ENCODE results near the gene ADAM15. TPM values are rescaled to one million over a fixed set of nuclear protein-coding genes. Genes with fewer than 3 reads are reported as not detected.

The ADAM15 gene
- total RNA-seq, 2 donors from 2014 or later: 40.8 to 42.1 TPM

GRCh38 chr1:155070158-155070621 is 19.1 kb downstream of the ADAM15 start:
- peaks cover 19% of the 10 kb centered on the region for H3K4me1 Mint-ChIP-seq (ENCODE audit: low read depth)
- H3K27me3 Mint-ChIP-seq (ENCODE audit: low read depth): no peaks in the 10 kb centered on the region
- no peaks in the 10 kb centered on the region for H3K9me3 Mint-ChIP-seq
- H3K4me3 Mint-ChIP-seq: peak overlapping the region; percentile 28 to 62
- H3K27ac Mint-ChIP-seq: no peak overlapping the region
- ATAC-seq (replicated peaks in 1 of 2) (no peak), DNase-seq (no peak)
- H3K36me3 Mint-ChIP-seq (ENCODE audit: insufficient read depth in 2 of 2): peaks cover 0 to 1% of the 10 kb centered on the region in 2 donors

DNA sequence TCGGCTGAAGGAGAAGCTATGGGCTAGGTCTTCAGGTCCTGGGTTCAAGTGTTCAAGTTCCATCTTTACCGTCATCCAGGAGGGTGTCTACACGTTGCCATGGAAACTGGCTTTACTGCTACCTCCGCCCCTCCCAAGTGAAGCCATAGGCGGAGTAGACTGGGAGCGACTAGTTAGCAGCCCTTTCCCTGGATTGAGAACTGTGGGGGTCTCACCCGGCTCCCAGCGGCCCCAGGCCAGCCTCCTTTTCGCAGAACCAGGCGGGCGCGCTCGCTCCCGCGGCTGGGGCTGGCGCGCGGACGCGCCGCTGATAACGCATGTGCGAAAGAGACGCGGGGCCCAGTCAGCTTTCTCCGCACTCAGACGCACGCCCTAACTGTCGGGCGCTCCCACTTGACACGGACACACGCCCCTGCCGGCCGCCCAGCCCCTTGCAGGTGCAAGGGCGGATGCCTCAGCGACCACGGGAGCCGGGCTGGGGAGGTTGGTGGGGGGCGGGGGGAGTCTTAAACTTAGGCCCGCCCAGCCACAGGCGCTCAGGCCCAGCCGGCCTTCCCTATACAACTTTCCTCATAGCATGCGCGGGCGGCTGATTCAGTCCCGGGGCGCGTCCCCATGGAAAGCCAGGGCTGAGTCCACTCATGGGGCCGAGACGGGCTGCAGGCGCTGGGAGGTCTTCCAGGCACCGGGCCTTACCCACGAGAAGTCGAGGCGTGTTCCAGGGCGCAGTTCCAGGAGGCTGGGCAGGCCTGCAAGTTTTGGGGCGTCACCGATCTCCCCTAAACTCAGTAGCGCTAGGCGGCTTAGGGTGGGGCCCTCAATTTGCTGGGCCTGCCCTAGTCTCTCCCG is 19.8 kb downstream of the ADAM15 start:
- Mint-ChIP-seq H3K9me3 (no peaks in the 10 kb centered on the region), H3K27ac (no peak overlapping the region), H3K36me3 (ENCODE audit: insufficient read depth in 2 of 2) (peaks cover 0 to 1% of the 10 kb centered on the region in 2 donors), H3K4me1 (ENCODE audit: low read depth) (peaks cover 19% of the 10 kb centered on the region), H3K4me3 (peak overlapping the region; percentile 28 to 62), H3K27me3 (ENCODE audit: low read depth) (no peaks in the 10 kb centered on the region)
- ATAC-seq (replicated peaks in 1 of 2): peak; percentile 96 to 97
- DNase-seq: peak; percentile 80 to 88

GRCh38 chr1:155071701-155072100 is 20.6 kb downstream of the ADAM15 start:
- peak overlapping the region; percentile 28 to 45 for H3K4me3 Mint-ChIP-seq
- H3K9me3 Mint-ChIP-seq: no peaks in the 10 kb centered on the region
- DNase-seq (no peak), ATAC-seq (replicated peaks in 1 of 2) (no peak)
- H3K27me3 Mint-ChIP-seq (ENCODE audit: low read depth): no peaks in the 10 kb centered on the region
- H3K36me3 Mint-ChIP-seq (ENCODE audit: insufficient read depth in 2 of 2): peaks cover 0 to 1% of the 10 kb centered on the region in 2 donors
- H3K27ac Mint-ChIP-seq: no peak overlapping the region
- peaks cover 15% of the 10 kb centered on the region for H3K4me1 Mint-ChIP-seq (ENCODE audit: low read depth)

- Mint-ChIP-seq H3K9me3 (no peaks in the 10 kb centered on the region), H3K27me3 (ENCODE audit: low read depth) (no peaks in the 10 kb centered on the region), H3K27ac (no peak overlapping the region), H3K4me3 (no peak overlapping the region), H3K36me3 (ENCODE audit: insufficient read depth in 2 of 2) (peaks cover 0 to 1% of the 10 kb centered on the region in 2 donors), H3K4me1 (ENCODE audit: low read depth) (peaks cover 15% of the 10 kb centered on the region)
- DNase-seq: no peak
- no peak for ATAC-seq (replicated peaks in 1 of 2)
Measured at GRCh38 chr1:155072531-155073289, 21.6 kb downstream of the ADAM15 start.

GRCh38 chr1:155073377-155074242 is 22.5 kb downstream of the ADAM15 start:
- H3K4me3 Mint-ChIP-seq: no peak overlapping the region
- peaks cover 15% of the 10 kb centered on the region for H3K4me1 Mint-ChIP-seq (ENCODE audit: low read depth)
- H3K36me3 Mint-ChIP-seq (ENCODE audit: insufficient read depth in 2 of 2): peaks cover 0 to 1% of the 10 kb centered on the region in 2 donors
- H3K27me3 Mint-ChIP-seq (ENCODE audit: low read depth): no peaks in the 10 kb centered on the region
- no peaks in the 10 kb centered on the region for H3K9me3 Mint-ChIP-seq
- no peak overlapping the region for H3K27ac Mint-ChIP-seq
- DNase-seq (no peak), ATAC-seq (replicated peaks in 1 of 2) (peak; percentile 18 to 31)

- H3K27ac Mint-ChIP-seq: no peak overlapping the region
- no peak overlapping the region for H3K4me3 Mint-ChIP-seq
- peaks cover 9% of the 10 kb centered on the region for H3K27me3 Mint-ChIP-seq (ENCODE audit: low read depth)
- ATAC-seq (replicated peaks in 1 of 2): no peak
- no peaks in the 10 kb centered on the region for H3K36me3 Mint-ChIP-seq (ENCODE audit: insufficient read depth in 2 of 2)
- peaks cover 21% of the 10 kb centered on the region for H3K4me1 Mint-ChIP-seq (ENCODE audit: low read depth)
- no peak for DNase-seq
- H3K9me3 Mint-ChIP-seq: no peaks in the 10 kb centered on the region
Measured at GRCh38 chr1:155075535-155075934, 24.4 kb downstream of the ADAM15 start.

DNA sequence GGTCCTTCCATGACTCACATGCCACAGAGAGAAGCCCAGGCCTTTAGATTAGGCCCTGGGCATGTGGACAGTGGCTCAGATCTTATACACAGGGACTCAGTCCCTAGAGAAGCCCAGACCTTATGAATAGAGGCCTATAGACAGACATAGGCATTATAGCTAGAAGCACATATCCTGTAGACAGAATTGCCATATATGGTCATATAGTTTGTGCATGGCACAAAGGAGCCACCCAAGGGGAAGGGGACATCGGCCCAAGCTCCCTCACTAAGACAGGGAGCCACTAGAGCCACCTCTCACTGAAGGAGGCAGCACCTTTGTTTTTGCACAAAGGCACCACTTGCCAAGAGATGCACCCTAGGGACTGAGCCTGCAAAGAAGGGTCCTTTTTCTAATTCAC is 25.3 kb downstream of the ADAM15 start:
- DNase-seq (no peak), ATAC-seq (replicated peaks in 1 of 2) (no peak)
- Mint-ChIP-seq H3K27ac (no peak overlapping the region), H3K4me3 (no peak overlapping the region), H3K9me3 (no peaks in the 10 kb centered on the region), H3K36me3 (ENCODE audit: insufficient read depth in 2 of 2) (peaks cover 0 to under 1% of the 10 kb centered on the region in 2 donors), H3K4me1 (ENCODE audit: low read depth) (peaks cover 25% of the 10 kb centered on the region), H3K27me3 (ENCODE audit: low read depth) (peaks cover 13% of the 10 kb centered on the region)

DNA sequence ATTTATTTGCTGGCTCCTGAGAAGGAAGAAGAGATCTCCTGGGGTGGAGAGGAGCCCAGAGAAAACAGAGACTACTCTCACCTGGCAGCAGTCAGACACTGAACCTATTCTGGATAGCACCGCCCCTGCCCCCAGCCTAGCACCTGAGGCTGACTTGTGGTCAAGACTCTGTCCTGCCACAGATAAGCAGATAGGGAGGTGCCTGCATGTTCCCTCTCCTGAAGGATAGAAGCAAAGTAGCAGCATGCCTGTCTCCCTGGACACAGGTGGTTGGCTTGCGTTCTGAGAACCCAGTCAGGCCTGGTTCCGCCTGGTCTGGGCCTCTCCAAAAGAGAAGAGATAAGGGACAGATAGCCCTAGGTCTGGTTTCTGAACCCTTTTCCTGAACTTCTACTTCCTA is 26.2 kb downstream of the ADAM15 start:
- peaks cover 33% of the 10 kb centered on the region for H3K4me1 Mint-ChIP-seq (ENCODE audit: low read depth)
- H3K27me3 Mint-ChIP-seq (ENCODE audit: low read depth): peaks cover 23% of the 10 kb centered on the region
- no peak for ATAC-seq (replicated peaks in 1 of 2)
- H3K36me3 Mint-ChIP-seq (ENCODE audit: insufficient read depth in 2 of 2): peaks cover 0 to 2% of the 10 kb centered on the region in 2 donors
- no peak for DNase-seq
- H3K4me3 Mint-ChIP-seq: no peak overlapping the region
- no peak overlapping the region for H3K27ac Mint-ChIP-seq
- H3K9me3 Mint-ChIP-seq: no peaks in the 10 kb centered on the region

DNA sequence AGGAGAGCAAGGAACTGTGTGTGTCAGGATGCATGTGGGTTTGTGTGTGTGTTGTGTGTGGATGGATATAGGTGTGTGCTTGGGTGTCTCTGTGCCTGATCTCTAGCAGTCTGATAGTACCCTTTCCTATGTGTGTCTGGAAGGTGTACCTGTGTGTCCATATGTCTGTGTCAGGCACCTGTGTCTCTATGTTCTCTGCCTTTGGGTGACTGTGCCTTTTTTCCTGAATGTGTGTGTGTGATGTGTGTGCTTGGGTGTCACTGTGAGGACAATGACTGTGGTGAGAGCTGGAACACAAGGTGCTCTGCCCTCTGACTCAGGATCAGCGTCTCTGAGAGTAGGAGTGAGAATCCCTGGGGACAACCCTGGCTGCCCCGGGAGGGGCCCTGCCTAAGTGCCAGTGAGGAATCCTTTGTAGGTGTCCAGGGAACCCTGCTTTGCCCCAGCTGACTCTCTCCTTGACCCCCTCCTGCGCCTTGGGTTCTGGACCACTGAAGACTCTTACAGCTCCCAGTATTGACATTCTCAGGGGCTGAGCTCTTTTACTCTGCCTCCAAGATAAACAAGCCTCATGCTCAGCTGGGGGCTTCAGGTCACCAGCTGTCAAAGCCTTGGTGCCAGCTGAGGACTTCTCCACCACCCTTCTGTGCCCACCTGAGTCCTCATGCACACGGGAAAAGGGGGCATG is 26.8 kb downstream of the ADAM15 start:
- Mint-ChIP-seq H3K4me1 (ENCODE audit: low read depth) (peaks cover 36% of the 10 kb centered on the region), H3K9me3 (no peaks in the 10 kb centered on the region), H3K27me3 (ENCODE audit: low read depth) (peaks cover 28% of the 10 kb centered on the region), H3K27ac (no peak overlapping the region), H3K36me3 (ENCODE audit: insufficient read depth in 2 of 2) (peaks cover 0 to 2% of the 10 kb centered on the region in 2 donors), H3K4me3 (peak overlapping the region in 1 of 2 donors; percentile 79)
- no peak for ATAC-seq (replicated peaks in 1 of 2)
- DNase-seq: no peak

GRCh38 chr1:155078469-155079209 is 27.5 kb downstream of the ADAM15 start, which contains the start of gene EFNA3:
EFNA3 (plus strand) TSS chr1:155078837; CDS start chr1:155078942, 105 bp downstream.
- no peaks in the 10 kb centered on the region for H3K9me3 Mint-ChIP-seq
- peak within 1 kb of the TSS; percentile 24 for H3K27ac Mint-ChIP-seq
- peaks cover 36% of the 10 kb centered on the region for H3K27me3 Mint-ChIP-seq (ENCODE audit: low read depth)
- ATAC-seq (replicated peaks in 1 of 2) (peak; percentile 46 to 53), DNase-seq (peak; percentile 68 to 78)
- H3K36me3 Mint-ChIP-seq (ENCODE audit: insufficient read depth in 2 of 2): peaks cover 0 to 2% of the 10 kb centered on the region in 2 donors
- H3K4me1 Mint-ChIP-seq (ENCODE audit: low read depth): peaks cover 32% of the 10 kb centered on the region
- peak within 1 kb of the TSS; percentile 72 to 79 for H3K4me3 Mint-ChIP-seq

DNA sequence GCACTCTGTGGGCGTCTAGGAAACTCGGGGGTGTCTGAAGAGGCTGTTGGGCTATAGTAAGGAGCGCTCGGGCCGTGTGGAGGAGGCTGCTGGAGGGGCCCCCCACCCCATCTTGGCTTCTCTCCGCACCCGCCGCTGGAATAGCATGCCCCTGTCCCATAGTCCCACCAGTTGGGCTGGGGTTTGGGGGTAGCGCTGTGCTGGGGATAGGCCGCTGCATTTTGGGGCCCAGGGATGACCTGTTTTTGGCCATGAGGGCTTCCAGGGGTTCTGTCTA is 28.0 kb downstream of the ADAM15 start:
- peaks cover 41% of the 10 kb centered on the region for H3K27me3 Mint-ChIP-seq (ENCODE audit: low read depth)
- H3K4me1 Mint-ChIP-seq (ENCODE audit: low read depth): peaks cover 32% of the 10 kb centered on the region
- ATAC-seq (replicated peaks in 1 of 2): peak in 1 of 2 donors; percentile 6
- DNase-seq: no peak
- H3K36me3 Mint-ChIP-seq (ENCODE audit: insufficient read depth in 2 of 2): peaks cover 0 to 2% of the 10 kb centered on the region in 2 donors
- no peaks in the 10 kb centered on the region for H3K9me3 Mint-ChIP-seq
- peak overlapping the region; percentile 72 to 79 for H3K4me3 Mint-ChIP-seq
- peak overlapping the region; percentile 24 for H3K27ac Mint-ChIP-seq
